Femur (tissue), 1 donor: ENCODE results near the gene CYP26B1.
A peak's percentile ranks its signal among the peaks of the same experiment; 100 is the strongest.

ENCODE experiments used
- DNase-seq: peaks from one replicate; pipeline ENCODE4 v3.0.0-alpha.2; 2017

The CYP26B1 gene, protein sequence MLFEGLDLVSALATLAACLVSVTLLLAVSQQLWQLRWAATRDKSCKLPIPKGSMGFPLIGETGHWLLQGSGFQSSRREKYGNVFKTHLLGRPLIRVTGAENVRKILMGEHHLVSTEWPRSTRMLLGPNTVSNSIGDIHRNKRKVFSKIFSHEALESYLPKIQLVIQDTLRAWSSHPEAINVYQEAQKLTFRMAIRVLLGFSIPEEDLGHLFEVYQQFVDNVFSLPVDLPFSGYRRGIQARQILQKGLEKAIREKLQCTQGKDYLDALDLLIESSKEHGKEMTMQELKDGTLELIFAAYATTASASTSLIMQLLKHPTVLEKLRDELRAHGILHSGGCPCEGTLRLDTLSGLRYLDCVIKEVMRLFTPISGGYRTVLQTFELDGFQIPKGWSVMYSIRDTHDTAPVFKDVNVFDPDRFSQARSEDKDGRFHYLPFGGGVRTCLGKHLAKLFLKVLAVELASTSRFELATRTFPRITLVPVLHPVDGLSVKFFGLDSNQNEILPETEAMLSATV

DNA sequence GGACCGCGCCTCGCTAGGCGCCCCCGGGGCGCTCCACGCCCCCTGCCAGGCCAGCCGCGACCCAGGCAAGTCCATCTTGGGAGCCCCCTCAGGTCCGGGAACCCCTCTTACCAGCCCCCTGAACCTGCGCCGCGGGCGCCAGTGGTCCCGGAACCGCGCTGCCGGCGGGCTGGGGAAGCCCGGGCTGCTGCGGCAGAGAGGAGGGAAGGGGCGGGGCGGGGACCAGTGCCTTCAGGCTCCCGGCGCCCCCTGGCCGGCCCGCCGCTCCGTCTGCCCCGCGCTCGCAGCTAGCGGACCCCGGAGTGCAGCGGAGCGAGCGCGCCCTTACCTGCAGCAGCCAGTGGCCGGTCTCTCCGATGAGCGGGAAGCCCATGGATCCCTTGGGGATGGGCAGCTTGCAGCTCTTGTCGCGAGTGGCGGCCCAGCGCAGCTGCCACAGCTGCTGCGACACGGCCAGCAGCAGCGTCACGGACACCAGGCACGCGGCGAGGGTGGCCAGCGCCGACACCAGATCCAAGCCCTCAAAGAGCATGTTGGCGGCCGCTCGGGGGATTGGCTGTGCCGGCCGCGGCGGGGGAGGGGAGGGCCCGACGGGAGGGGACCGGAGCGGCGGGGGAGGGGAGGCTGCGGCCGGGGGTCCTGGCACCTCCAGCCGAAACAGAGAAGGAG, at the start of gene CYP26B1:
Gene CYP26B1, minus strand, starts transcription at position 560 of the 669 bp plus-strand sequence. Its CDS starts 28 bp downstream, at position 532.
- peak; percentile 56 for DNase-seq

DNA sequence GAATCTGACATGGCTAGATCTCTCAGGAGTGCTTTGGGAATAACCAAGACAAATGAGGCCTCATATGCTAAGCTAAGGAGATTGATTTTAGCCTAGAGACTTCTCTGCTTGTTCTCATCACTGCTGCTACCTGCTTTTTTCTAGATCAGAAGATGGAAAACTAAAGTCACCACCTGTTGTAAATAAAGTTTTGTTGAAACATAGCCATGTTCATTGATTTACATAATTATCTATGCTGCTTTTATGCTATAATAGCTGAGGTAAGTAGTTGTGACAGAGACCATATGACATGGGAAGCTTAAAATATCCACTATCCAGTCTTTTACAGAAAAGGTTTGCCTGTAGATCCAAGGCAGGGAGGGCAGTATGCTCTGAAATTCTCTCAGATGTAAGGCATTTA, 46.1 kb upstream of the CYP26B1 start:
- DNase-seq = no peak

DNA sequence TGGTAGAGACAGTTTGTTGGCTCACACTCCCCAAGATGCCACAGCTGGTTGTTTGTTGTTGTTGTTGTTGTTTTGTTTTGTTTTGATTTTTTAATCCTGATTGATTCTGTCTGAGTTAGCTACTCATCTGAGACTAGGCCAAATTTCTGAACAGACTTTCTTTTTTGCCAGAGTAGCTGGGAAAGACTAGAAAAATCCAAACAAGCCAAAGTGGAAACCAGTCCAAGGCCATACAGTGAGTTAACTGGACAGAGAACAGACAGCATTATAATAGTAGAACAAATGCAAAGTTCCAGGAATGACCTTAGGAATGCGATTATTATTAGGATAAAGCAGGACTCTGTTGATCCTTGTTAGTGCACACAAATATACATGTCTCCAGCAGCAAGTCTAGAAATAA, 43.8 kb upstream of the CYP26B1 start:
- DNase-seq = no peak

DNA sequence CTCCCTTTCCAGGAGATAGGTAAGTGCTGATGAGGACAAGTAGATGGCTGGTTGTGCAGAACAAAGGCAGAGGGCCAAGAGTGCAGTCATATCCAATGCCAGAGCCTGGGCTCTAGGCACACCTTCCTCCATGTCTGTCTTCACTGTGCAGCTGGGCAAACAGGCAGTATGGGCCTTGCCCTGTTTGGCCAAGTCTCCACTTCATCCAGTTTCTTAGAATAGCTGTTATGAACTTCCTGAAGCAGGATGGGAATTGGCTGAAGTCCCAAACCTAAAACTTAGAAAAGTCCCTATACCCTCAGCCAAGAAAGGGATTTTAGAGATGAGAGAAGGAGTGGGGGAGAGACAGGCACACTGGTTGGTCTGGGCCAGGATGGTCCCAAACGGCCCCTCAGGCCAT, 37.5 kb upstream of the CYP26B1 start:
- no peak for DNase-seq

DNA sequence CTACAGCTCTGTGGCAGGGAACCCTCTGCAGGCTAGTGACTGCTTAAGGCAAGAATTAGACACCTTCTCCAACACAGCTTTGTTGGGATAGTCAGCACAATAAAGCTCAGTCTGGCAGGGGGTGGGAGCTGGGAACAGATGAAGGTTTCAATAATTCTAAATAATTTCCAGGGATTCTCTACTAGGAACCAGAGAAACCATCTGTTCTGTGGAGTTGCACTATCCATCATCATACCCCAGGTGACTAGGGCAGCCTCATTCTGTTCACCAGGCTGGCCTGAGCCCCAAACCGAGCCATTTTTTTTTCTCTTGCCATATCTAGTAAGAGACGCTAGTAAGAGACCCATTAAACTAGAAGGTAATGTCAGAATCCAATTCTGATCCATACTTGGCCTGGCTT, 35.8 kb upstream of the CYP26B1 start:
- no peak for DNase-seq

DNA sequence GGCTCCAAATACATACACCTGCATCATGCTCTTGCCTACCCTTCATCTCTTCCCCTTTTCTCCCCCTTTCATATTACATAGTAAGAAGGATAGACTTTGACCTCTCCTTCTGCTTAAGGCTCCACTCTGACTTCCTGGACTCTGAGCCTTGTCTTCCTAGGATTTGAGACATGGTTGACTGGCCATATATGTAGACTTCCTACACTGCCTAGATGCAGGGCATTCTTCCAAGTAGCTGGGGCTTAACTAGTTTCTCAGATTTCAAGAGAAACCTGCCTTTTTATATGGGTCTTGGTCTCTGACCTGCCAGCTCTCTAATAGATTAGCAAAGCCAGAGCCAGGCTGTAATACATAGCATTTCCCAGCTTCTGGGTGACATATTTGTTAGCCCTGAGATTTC, 35.4 kb upstream of the CYP26B1 start:
- DNase-seq = no peak

DNA sequence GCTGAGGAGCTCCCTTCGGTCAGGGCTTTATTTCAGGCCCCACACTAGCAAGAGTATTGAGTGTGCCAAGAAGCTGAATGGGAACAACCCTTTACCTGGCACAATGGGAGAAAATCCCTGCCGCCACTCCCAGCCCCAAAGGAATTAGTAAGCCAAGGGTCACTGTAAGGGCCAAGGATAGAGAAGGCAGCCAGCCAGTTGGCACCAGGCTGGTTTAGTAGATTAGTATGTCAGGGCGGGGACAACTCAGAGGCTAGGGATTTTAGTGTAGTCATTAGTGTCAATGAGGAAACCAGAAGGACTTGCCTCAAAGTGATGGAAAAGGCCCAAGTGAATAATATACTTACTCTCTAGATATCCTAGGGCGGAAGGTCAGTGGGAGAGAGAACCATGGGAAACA, 34.9 kb upstream of the CYP26B1 start:
- no peak for DNase-seq

DNA sequence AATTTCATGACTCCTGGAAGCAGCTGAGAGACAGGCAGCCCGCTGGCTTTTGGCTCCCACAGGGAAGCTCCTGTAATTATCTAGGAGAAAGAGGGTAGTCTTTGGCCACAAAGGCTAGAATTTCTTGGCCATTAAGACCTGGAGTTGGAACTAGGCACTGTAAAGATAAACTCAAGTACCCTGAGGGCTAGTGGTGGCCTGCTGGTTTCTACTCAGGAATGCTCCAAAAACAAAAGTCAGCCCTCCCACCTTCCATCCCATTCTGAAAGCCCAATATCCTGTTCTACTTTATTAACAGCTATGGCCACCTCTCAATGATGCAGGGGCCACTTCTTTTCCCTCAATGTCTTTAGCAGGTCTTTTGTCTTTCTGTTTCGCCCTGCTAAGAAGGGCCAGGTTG, 34.0 kb upstream of the CYP26B1 start:
- no peak for DNase-seq

DNA sequence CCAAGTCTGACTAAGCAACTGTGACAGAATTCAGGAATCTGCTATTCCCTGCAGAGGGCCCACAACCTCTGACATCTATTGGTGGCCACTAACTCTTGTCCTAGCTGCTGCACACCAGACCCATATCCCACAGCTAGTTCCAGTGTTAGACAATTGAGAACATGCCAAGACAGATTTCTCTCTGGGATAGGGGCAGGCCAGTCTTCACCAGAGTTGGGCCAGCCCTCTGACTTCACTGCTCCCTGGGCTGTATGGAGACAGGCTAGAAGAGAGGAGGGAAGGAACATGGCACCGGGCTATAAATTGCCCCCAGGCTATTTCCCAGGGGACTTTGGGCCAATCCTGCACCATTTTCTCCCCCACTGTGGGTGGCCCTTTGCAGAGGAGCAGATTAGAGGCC, 32.7 kb upstream of the CYP26B1 start:
- DNase-seq = no peak

DNA sequence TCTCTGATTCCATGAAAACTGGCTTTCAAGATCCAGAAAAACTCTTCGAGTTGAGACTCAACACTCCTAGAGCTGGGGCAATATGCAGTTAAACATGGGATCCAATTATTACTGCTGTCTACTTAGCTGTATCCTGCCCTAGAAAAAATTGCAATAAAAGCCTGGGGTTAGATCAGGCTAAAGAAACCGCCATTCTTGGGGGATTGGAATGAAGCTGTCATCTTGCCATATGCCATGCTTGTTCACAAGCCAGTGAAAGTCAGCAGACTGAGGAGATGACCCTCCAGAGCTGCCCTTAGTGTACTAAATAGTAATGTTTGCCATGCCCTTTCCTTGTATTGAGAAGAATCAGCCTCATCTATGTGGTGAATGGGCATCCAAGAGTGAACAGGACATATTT, 30.9 kb upstream of the CYP26B1 start:
- DNase-seq = no peak

DNA sequence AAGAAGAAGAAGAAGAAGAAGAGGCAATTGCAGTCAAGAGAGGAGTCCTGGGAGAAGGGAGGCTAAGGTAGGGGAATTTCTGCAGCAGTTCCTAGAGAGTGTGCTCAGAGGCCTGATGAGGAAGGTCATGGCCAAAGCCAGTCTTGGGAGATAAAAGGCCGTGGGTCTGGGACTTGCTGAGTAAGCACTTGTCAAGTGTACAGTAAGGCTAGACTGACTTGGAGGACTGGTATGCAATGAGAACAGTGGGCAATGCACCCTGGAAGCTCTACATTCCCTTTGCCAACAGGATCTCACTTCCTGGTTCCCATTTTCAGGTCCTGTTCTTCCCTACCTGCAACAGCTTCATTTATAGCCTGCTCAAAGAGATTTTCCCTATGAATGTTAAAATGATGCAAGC, 28.6 kb upstream of the CYP26B1 start:
- DNase-seq = no peak

DNA sequence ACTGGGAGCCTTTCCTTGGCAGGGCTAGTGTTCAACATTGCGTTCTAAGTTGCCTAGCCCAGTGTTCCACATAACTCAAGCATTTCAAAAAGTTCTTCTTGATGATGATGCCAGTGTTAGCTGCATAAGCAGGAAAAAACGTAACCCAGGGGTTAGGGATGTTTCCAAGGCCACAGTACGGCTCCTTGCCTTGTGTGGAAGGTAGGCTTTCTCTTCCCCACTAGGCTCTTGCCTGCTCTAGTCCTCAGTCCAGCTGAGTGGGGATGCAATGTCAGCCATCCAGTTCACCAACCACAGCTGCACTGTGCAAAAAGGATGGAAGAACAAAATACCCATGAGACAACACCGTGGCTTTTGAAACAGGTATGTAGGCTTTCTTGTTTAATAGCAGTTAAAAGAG, 28.0 kb upstream of the CYP26B1 start:
- DNase-seq = no peak

DNA sequence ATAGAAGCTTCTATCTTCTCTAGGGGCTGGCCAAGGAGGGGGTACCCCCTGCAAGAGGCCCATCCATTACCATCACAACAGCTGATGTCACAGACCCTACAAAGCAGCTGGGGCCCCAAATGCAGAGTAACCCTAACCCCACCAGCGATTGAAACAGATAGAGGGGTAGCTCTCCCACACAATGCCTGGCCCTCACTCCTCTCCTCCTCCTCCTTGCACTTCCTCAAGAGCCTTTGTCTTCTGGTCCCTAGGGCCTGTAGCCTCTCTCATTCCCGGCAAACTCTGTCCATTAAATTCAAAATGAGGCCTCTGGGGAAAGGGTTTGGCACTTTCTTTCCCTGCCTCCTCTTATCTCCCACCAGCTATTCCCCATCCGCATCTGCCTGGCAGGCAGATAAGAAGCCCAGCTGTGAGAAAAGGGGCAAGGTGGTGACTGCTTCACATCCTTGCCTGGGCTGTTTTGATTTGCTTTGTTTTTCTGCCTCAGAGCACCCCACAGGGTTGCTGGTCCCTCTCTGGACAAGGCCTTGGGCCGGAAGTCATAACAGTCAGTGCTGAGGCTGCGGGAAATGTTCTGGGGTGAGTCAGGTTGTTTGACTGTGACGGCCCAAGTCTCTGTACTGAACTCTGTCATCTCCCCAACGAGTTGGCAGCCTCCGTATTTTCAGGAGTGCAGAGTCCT, 26.1 kb upstream of the CYP26B1 start:
- DNase-seq = no peak

DNA sequence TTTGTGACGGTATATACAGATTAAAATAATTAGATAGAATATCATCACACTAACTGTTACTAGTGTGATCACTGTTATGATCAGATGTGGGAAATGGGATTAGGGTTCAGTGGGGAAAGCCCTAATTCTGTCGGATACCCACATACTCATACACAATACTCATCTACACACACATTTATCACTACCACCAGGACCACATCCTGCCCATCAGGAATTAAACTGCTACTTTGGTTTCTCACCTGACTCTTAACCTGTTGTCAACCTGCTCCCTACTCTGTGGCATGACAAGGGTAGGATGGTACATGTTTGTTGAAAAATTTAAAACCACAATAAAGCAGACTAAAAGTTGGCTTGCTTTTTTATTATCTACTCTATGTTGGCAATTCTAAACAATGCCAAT, 24.8 kb upstream of the CYP26B1 start:
- no peak for DNase-seq

DNA sequence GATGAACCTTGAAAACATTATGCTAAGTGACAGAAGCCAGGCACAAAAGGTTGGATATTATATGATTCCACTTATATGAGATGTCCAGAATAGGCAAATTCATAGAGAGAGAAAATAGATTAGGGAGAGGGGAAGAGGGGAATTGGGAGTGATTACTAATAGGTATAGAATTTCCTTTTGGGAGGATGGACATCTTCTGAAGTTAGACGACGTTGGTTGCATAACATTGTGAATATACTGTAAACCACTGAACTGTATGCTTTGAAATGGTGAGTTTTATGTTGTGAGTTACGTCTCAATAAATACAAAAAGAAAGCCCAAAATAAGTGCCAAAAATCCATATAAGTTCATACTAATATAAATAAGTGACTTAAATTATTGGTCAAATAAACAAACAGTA, 18.6 kb upstream of the CYP26B1 start:
- no peak for DNase-seq

DNA sequence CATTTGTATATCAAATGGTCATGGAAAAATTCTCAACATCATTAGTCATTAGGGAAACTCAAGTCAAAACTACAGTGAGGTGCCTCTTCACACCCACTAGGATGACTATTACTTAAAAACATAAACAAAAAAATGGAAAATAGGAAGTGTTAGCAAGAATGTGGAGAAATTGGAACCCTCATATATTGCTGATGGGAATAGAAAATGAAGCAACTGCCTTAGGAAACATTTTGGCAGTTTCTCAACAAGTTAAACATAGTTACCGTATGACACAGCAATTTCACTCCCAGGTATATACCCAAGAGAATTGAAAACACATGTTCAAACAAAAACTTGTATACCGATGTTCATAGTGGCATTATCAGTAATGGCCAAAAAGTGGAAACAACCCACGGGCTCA, 18.1 kb upstream of the CYP26B1 start:
- DNase-seq = no peak

DNA sequence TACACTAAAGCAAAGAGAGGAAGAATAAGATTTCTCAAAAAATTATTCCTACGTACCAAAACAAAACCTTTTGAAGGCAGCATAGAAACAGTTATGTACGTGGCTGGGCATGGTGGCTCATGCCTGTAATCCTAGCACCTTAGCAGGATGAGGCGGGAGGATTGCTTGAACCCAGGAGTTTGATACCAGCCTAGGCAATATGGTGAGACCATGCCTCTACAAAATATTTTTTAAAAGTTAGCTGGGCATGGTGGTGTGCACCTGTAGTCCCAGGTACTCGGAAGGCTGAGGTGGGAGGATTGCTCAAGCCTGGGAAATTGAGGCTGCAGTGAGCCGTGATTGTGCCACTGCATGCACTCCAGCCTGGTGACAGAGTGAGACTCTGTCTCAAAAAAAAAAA, 14.9 kb upstream of the CYP26B1 start:
- no peak for DNase-seq

DNA sequence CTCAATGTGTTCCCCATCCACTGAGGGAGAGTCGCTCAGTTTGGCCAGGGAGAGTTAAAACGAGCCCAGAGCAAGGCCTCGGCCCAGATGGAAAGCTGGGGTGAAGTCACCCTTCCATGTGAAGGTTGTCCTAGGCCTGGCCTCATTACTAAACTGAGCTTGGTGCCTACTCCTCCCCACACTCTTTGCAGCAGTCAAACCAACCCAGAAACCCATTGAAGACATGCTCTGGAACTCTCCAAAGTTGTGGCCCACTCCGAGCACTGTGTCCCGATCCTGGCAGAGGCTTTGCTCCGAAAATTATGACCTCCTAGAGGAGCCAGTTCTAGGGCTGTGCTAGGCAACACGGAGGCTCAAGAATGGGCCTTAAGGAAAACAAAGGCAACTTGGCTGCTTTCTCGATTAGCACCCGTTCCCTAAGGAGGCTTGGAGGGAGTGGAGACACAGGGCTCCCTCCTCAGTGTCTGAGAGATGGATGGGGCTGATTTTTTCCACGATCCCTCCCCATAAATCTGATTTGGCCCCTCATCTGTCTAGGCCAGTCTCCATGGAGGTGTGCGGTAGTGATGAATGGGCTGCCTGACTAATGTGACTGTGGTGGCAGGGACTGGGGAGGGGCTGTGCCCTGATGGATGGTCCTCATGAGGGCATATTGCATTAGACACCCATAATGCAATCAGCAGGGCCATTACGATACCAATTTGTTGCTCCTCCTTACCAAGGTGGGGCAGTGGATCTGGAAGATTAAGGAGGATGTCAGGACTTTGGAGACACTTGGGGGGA, 11.7 kb upstream of the CYP26B1 start:
- no peak for DNase-seq

DNA sequence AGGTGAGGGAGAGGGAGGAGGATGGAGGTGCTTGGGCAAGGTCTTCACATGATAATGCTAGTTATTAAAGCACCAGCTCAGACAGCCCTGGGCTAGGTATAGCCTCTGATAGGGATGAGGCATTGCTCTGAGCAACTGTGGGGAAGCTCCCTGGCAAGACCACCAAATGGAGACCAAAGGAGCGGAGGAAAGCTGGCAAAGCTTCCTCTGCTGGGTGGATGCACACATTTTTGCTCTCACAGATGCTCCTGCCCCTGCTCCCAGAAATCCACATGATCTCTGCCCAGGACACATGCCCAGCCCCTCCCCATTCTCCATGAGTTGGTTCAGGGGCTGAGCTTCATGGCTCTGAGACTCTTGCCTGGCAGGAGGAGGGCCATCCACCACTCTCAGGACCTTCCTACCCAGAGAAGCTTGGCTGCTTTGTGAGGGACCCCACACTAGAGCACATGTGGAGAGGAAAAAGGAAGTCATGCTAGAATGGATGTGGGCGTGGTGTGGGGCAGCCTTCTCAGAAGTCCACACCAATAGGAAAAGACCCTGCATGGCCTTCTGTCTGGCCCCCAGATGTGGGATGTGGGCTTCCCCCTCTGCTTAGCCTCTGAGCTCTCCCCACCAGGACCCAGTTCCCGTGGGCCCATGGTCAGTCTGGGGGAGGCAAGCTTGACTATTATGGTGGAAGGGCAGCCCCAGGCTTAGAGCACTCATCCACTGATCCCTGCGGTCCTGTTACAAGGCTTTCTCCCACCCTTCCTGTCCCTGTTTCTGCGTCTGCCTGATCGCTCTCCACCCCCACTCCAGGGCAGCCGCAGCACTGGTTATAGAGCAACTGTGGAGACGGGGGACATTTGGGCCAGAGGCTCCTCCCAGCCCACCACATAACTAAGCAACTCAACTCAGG, 10.5 kb upstream of the CYP26B1 start:
- DNase-seq = no peak

DNA sequence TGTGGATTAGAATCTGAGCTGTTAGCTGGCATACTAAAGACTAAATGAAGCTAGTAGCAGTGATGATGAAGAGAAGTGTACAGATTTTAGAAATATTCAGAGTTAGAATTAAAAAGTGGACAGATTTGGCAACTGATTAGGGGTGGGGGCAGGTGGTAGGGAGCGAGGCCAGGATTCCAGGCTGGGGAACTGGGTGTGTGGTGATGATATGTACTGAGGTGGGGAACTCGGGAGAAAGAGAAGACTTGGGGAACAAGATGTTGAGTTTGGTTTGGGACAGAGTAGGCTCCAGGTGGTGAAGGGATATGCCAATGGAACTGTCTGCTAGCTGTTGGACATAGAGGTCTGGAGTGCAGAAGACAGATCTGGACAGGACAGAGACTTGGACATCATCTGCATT, 9.2 kb upstream of the CYP26B1 start:
- DNase-seq = no peak

DNA sequence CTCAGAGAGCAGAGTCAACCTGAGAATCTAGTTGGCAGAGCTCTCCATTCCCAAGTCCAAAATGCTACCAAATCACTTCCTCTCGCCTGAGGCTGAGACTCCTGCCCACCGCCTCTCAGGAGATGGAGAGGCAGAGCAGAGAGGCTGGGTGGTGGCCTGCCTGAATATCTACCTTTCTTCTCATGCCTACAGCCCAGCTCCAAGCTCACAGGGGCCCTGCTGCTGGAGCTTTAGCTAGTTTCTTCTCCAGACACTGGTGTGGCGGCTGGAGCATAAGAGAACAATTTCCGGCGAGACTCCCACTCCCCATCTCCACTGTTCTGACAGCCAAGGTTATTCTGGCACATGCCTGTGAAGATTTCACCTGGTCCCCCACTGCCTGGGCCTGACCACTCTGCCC, 8.1 kb upstream of the CYP26B1 start:
- no peak for DNase-seq

DNA sequence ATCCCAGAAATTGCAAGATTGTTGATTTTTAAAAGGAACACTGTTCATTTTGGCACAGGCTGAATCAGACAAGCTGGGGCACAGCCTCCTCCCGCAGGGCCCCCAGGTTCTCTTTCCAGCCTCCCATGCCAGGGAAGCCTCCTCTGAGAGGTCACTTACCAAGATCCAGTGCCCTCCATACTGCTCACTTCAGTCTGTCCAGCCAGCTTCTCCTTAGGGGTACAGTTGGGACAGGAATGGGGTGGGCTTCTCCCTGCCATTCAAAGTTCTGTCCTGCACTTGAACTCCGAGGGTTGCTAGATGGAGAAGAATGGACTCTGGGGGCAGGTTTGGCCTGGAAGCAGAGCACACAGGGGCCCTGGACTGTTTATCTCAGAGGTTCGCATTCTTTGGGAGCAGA, 7.5 kb upstream of the CYP26B1 start:
- no peak for DNase-seq
